Immature natural killer cell (primary cell): ENCODE results near the gene ATP1A2. TPM values are rescaled to one million over a fixed set of nuclear protein-coding genes. Genes with fewer than 3 reads are reported as not detected.
A peak's percentile ranks its signal among the peaks of the same experiment; 100 is the strongest.

Source experiments
- DNase-seq, 3 donors: peaks; one replicate each; pipeline ENCODE4 v3.0.0; 2022; ENCODE audit warnings: mixed read lengths in 1 of 3
- H3K27ac Mint-ChIP-seq, 6 donors: one replicate each; pipeline ENCODE4 v1.8.0; 2020; ENCODE audit warnings: mixed read lengths in 6 of 6, mild to moderate bottlenecking in 5 of 6, inconsistent platforms in 4 of 6, moderate library complexity in 3 of 6
- H3K27me3 Mint-ChIP-seq, 3 donors: one replicate each; pipeline ENCODE4 v1.8.0; 2020 to 2021; ENCODE audit warnings: low read depth in 3 of 3, mild to moderate bottlenecking in 3 of 3, mixed read lengths in 3 of 3, moderate library complexity in 3 of 3, inconsistent platforms in 1 of 3
- H3K36me3 Mint-ChIP-seq, 3 donors: one replicate each; pipeline ENCODE4 v1.8.0; 2020; ENCODE audit warnings: mixed read lengths in 3 of 3, inconsistent platforms in 2 of 3, mild to moderate bottlenecking in 2 of 3
- H3K4me1 Mint-ChIP-seq, 2 donors: one replicate each; pipeline ENCODE4 v1.8.0; 2020; ENCODE audit warnings: inconsistent platforms in 2 of 2, mild to moderate bottlenecking in 2 of 2, mixed read lengths in 2 of 2, moderate library complexity in 1 of 2
- H3K4me3 Mint-ChIP-seq, 5 donors: one replicate each; pipeline ENCODE4 v1.8.0; 2020; ENCODE audit warnings: mild to moderate bottlenecking in 5 of 5, mixed read lengths in 5 of 5, inconsistent platforms in 3 of 5, moderate library complexity in 3 of 5
- H3K9me3 Mint-ChIP-seq, 6 donors: one replicate each; pipeline ENCODE4 v1.8.0; 2020; ENCODE audit warnings: mild to moderate bottlenecking in 6 of 6, mixed read lengths in 6 of 6, inconsistent platforms in 4 of 6, moderate library complexity in 3 of 6
- polyA plus RNA-seq, 3 donors: library from polyadenylated mRNA; unstranded; fragments of 300-500 nt; fragmentation: Illumina TruSeq; gene quantifications; one replicate each; pipeline ENCODE4 v1.2.3, GENCODE V29; 2021

Gene ATP1A2
- polyA plus RNA-seq, 3 donors from 2014 or later, result not detected

- Mint-ChIP-seq H3K27me3 (peaks cover 19 to 28% (median 27%) of the 10 kb centered on the region in 3 donors), H3K9me3 (no peaks in the 10 kb centered on the region), H3K4me3 (no peak overlapping the region), H3K36me3 (peaks cover 0 to 2% (median 0%) of the 10 kb centered on the region in 3 donors), H3K4me1 (peaks cover 4 to 10% of the 10 kb centered on the region in 2 donors), H3K27ac (no peak overlapping the region)
- DNase-seq, result no peak
Observed at GRCh38 chr1:160080381-160081100, 35.0 kb upstream of the ATP1A2 start.

- H3K27ac Mint-ChIP-seq, result no peak within 1 kb of the TSS
Observed at GRCh38 chr1:160081261-160081936, 34.2 kb upstream of the ATP1A2 start, which contains the start of gene KCNJ9. KCNJ9 (plus strand) TSS chr1:160081538; CDS start chr1:160084031, 2,493 bp downstream.

GRCh38 chr1:160082487-160082886, 33.1 kb upstream of the ATP1A2 start:
- Mint-ChIP-seq H3K36me3 (peaks cover 0 to 11% (median 5%) of the 10 kb centered on the region in 3 donors), H3K27me3 (peaks cover 21 to 23% (median 22%) of the 10 kb centered on the region in 3 donors), H3K27ac (no peak overlapping the region), H3K4me1 (peaks cover 4 to 11% of the 10 kb centered on the region in 2 donors), H3K9me3 (no peaks in the 10 kb centered on the region), H3K4me3 (peak overlapping the region in 4 of 5 donors; percentile 22 to 45 (median 36))
- no peak for DNase-seq

More at GRCh38 chr1:160081261-160081936, 34.2 kb upstream of the ATP1A2 start, which contains the start of gene KCNJ9:
- Mint-ChIP-seq H3K9me3 (no peaks in the 10 kb centered on the region), H3K36me3 (peaks cover 0 to 4% (median 0%) of the 10 kb centered on the region in 3 donors), H3K4me3 (no peak within 1 kb of the TSS), H3K27me3 (peaks cover 21 to 28% (median 23%) of the 10 kb centered on the region in 3 donors), H3K4me1 (peaks cover 4 to 11% of the 10 kb centered on the region in 2 donors)
- DNase-seq, result no peak

- no peak for DNase-seq
- peaks cover 0 to 12% (median 5%) of the 10 kb centered on the region in 3 donors for H3K36me3 Mint-ChIP-seq
Observed at GRCh38 chr1:160082926-160083325, 32.6 kb upstream of the ATP1A2 start.

GRCh38 chr1:160083968-160084770, 31.4 kb upstream of the ATP1A2 start:
- H3K27ac Mint-ChIP-seq, result no peak overlapping the region

More at GRCh38 chr1:160082926-160083325, 32.6 kb upstream of the ATP1A2 start:
- peak overlapping the region in 4 of 5 donors; percentile 35 to 67 (median 50) for H3K4me3 Mint-ChIP-seq
- no peak overlapping the region for H3K27ac Mint-ChIP-seq
- H3K4me1 Mint-ChIP-seq, result peaks cover 4 to 11% of the 10 kb centered on the region in 2 donors
- H3K27me3 Mint-ChIP-seq, result peaks cover 21 to 23% (median 22%) of the 10 kb centered on the region in 3 donors
- no peaks in the 10 kb centered on the region for H3K9me3 Mint-ChIP-seq

GRCh38 chr1:160084771-160085321, 30.7 kb upstream of the ATP1A2 start:
- H3K36me3 Mint-ChIP-seq, result peaks cover 0 to 25% (median 5%) of the 10 kb centered on the region in 3 donors
- no peaks in the 10 kb centered on the region for H3K9me3 Mint-ChIP-seq
- H3K4me3 Mint-ChIP-seq, result no peak overlapping the region
- H3K27me3 Mint-ChIP-seq, result peaks cover 20 to 21% (median 20%) of the 10 kb centered on the region in 3 donors
- DNase-seq, result no peak
- peaks cover 4 to 11% of the 10 kb centered on the region in 2 donors for H3K4me1 Mint-ChIP-seq
- no peak overlapping the region for H3K27ac Mint-ChIP-seq

More at GRCh38 chr1:160083968-160084770, 31.4 kb upstream of the ATP1A2 start:
- no peaks in the 10 kb centered on the region for H3K9me3 Mint-ChIP-seq
- H3K36me3 Mint-ChIP-seq, result peaks cover 0 to 24% (median 5%) of the 10 kb centered on the region in 3 donors
- peak overlapping the region; percentile 47 to 69 (median 62) for H3K4me3 Mint-ChIP-seq
- peaks cover 20 to 23% (median 22%) of the 10 kb centered on the region in 3 donors for H3K27me3 Mint-ChIP-seq
- H3K4me1 Mint-ChIP-seq, result peaks cover 4 to 11% of the 10 kb centered on the region in 2 donors
- DNase-seq, result peak; percentile 41 to 48 (median 47)

GRCh38 chr1:160085686-160086455, 29.7 kb upstream of the ATP1A2 start:
- peaks cover 4 to 11% of the 10 kb centered on the region in 2 donors for H3K4me1 Mint-ChIP-seq
- H3K27ac Mint-ChIP-seq, result peak overlapping the region in 1 of 6 donors; percentile 21
- H3K9me3 Mint-ChIP-seq, result no peaks in the 10 kb centered on the region
- peaks cover 6 to 28% (median 10%) of the 10 kb centered on the region in 3 donors for H3K36me3 Mint-ChIP-seq
- peaks cover 15 to 17% (median 16%) of the 10 kb centered on the region in 3 donors for H3K27me3 Mint-ChIP-seq
- peak overlapping the region in 1 of 5 donors; percentile 15 for H3K4me3 Mint-ChIP-seq
- DNase-seq, result peak; percentile 48 to 56 (median 50)

GRCh38 chr1:160086456-160086892, 29.1 kb upstream of the ATP1A2 start:
- Mint-ChIP-seq H3K27me3 (peaks cover 11 to 17% (median 16%) of the 10 kb centered on the region in 3 donors), H3K36me3 (peaks cover 6 to 29% (median 10%) of the 10 kb centered on the region in 3 donors), H3K4me3 (no peak overlapping the region), H3K9me3 (no peaks in the 10 kb centered on the region), H3K27ac (no peak overlapping the region), H3K4me1 (peaks cover 4 to 11% of the 10 kb centered on the region in 2 donors)
- DNase-seq, result no peak

- no peak for DNase-seq
- Mint-ChIP-seq H3K36me3 (peaks cover 6 to 32% (median 10%) of the 10 kb centered on the region in 3 donors), H3K9me3 (no peaks in the 10 kb centered on the region), H3K4me1 (peaks cover 4 to 11% of the 10 kb centered on the region in 2 donors), H3K4me3 (no peak overlapping the region), H3K27ac (no peak overlapping the region), H3K27me3 (peaks cover 10 to 13% (median 11%) of the 10 kb centered on the region in 3 donors)
Observed at GRCh38 chr1:160087118-160087662, 28.4 kb upstream of the ATP1A2 start.

- Mint-ChIP-seq H3K4me3 (no peak overlapping the region), H3K4me1 (peaks cover 0 to 5% of the 10 kb centered on the region in 2 donors), H3K36me3 (peaks cover 6 to 37% (median 14%) of the 10 kb centered on the region in 3 donors), H3K9me3 (no peaks in the 10 kb centered on the region), H3K27ac (no peak overlapping the region), H3K27me3 (peaks cover 0 to 6% (median 2%) of the 10 kb centered on the region in 3 donors)
- DNase-seq, result no peak
Observed at GRCh38 chr1:160089883-160090282, 25.7 kb upstream of the ATP1A2 start.

- Mint-ChIP-seq H3K27ac (peak overlapping the region in 2 of 6 donors; percentile 17 to 34), H3K36me3 (peaks cover 6 to 33% (median 14%) of the 10 kb centered on the region in 3 donors), H3K4me1 (peaks cover under 1 to 3% of the 10 kb centered on the region in 2 donors), H3K9me3 (no peaks in the 10 kb centered on the region), H3K4me3 (no peak overlapping the region), H3K27me3 (peaks cover 0 to 2% (median 0%) of the 10 kb centered on the region in 3 donors)
- DNase-seq, result no peak
Observed at GRCh38 chr1:160090760-160091159, 24.8 kb upstream of the ATP1A2 start.
